ENCODE measurements around the gene MDC1.

Gene MDC1

GRCh38 chr6:30689022-30689865 is 27.8 kb downstream of the MDC1 start:
- no peak for DNase-seq (ENCODE audit: low read depth in 2 of 2)
- H3K4me3 ChIP-seq (replicated peaks in 1 of 2; ENCODE audit: low read depth in 2 of 2, low read length in 2 of 2), result peak overlapping the region in 1 of 2 donors; percentile 94
- TF ChIP-seq CTCF (IDR thresholded peaks at IDR 0.05; ENCODE audit: low read depth, low read length), result no peak

- no peak for TF ChIP-seq CTCF (IDR thresholded peaks at IDR 0.05; ENCODE audit: low read depth, low read length)
- no peak for DNase-seq (ENCODE audit: low read depth in 2 of 2)
- peak overlapping the region in 1 of 2 donors; percentile 94 for H3K4me3 ChIP-seq (replicated peaks in 1 of 2; ENCODE audit: low read depth in 2 of 2, low read length in 2 of 2)
These were observed 28.5 kb downstream of the MDC1 start for GRCh38 chr6:30688569-30688968.

- H3K4me3 ChIP-seq (replicated peaks in 1 of 2; ENCODE audit: low read depth in 2 of 2, low read length in 2 of 2), result peak overlapping the region; percentile 85 to 94
- DNase-seq (ENCODE audit: low read depth in 2 of 2), result peak; percentile 51 to 60
- peak; percentile 39 for TF ChIP-seq CTCF (IDR thresholded peaks at IDR 0.05; ENCODE audit: low read depth, low read length)
These were observed 29.2 kb downstream of the MDC1 start for GRCh38 chr6:30687659-30688431.

- peak; percentile 98 to 100 for DNase-seq (ENCODE audit: low read depth in 2 of 2)
These were observed 30.0 kb downstream of the MDC1 start for GRCh38 chr6:30686908-30687658.

GRCh38 chr6:30686009-30686907 is 30.8 kb downstream of the MDC1 start, which contains the start of gene PPP1R18:
PPP1R18 (minus strand) TSS chr6:30686645; CDS start chr6:30686018, 627 bp downstream.
- peak within 1 kb of the TSS; percentile 85 to 94 for H3K4me3 ChIP-seq (replicated peaks in 1 of 2; ENCODE audit: low read depth in 2 of 2, low read length in 2 of 2)
- peak; percentile 74 to 77 for DNase-seq (ENCODE audit: low read depth in 2 of 2)
- TF ChIP-seq CTCF (IDR thresholded peaks at IDR 0.05; ENCODE audit: low read depth, low read length), result no peak

More at GRCh38 chr6:30686908-30687658, 30.0 kb downstream of the MDC1 start:
- TF ChIP-seq CTCF (IDR thresholded peaks at IDR 0.05; ENCODE audit: low read depth, low read length), result no peak
- peak overlapping the region; percentile 85 to 94 for H3K4me3 ChIP-seq (replicated peaks in 1 of 2; ENCODE audit: low read depth in 2 of 2, low read length in 2 of 2)
